Pancreas (tissue), 10 donors: ENCODE measurements around the gene BBOX1. TPM values are rescaled to one million over a fixed set of nuclear protein-coding genes. Genes with fewer than 3 reads are reported as not detected.

Experiments used
- ATAC-seq, 4 donors: fragments of 200-7000 bp; cut with Tn5 transposase; one replicate each; pipeline versions ENCODE4 v1.8.0 to v1.9.1; 2020; ENCODE audit warnings: mild to moderate bottlenecking in 4 of 4, moderate library complexity in 4 of 4
- DNase-seq, 6 donors: peaks; one replicate each; pipeline ENCODE4 v3.0.0-alpha.2; 2020
- FAIRE-seq: peaks from 2 replicates; lab custom pipeline; 2012; peaks lifted over from hg19 to GRCh38; lab: Jason Lieb, UNC
- H3K27ac ChIP-seq, 4 donors: fragments of 200-600 bp; sonication (generic); 1 replicate in 3 of 4; 2 replicates in 1 of 4; pipeline versions ENCODE4 v1.5.0 to v1.8.0; 2020
- H3K27me3 ChIP-seq, 4 donors: fragments of 200-600 bp; one replicate each; pipeline ENCODE4 v1.8.0; 2021
- H3K36me3 ChIP-seq, 3 donors: fragments of 200-600 bp; sonication (generic) in 1 of 3; one replicate each; pipeline versions ENCODE4 v1.5.0 to v1.8.0; 2020 to 2021
- H3K4me1 ChIP-seq, 3 donors: fragments of 200-600 bp; one replicate each; pipeline ENCODE4 v1.8.0; 2021
- H3K4me3 ChIP-seq, 4 donors: fragments of 200-600 bp; sonication (generic) in 2 of 4; one replicate each; pipeline versions ENCODE4 v1.5.0 to v1.8.0; 2020 to 2021
- H3K9me3 ChIP-seq, 4 donors: fragments of 200-600 bp; one replicate each; pipeline ENCODE4 v1.8.0; 2021
- WGBS, 2 donors: extraction: QIAGEN DNeasy Blood & Tissue Kit; methylation state at CpG; one replicate each; pipeline ENCODE4 v1.1.7; 2013; 5-methylcytosine and 5-hydroxymethylcytosine counted together
- intact Hi-C, 3 donors: fragments of 100-400 bp; cut with DNase I; formaldehyde crosslinking; loops; one replicate each; pipeline versions ENCODE4 v1.11.1 to v1.14.2; 2022
- polyA plus RNA-seq, 2 donors: library from polyadenylated mRNA; stranded (reverse); fragments of 200-250 nt; gene quantifications; one replicate each; pipeline ENCODE4 v1.2.3, GENCODE V29; 2013
- total RNA-seq, 6 donors: library from RNA; stranded (reverse); fragmentation: NEBNext Ultra II Directional in 4 of 6; extraction: Animal tissue kit (Norgen Biotek cat#: 25700) in 4 of 6; gene quantifications; one replicate each; pipeline versions ENCODE4 v1.2.1 to v1.2.4, GENCODE V29; 2021 to 2023
- TF ChIP-seq, protein P1 (sequence below), 4 donors: fragments of 200-600 bp; sonication (generic) in 3 of 4; IDR thresholded peaks; one replicate each; pipeline versions ENCODE4 v1.5.0 to v1.8.0; 2021; ENCODE audit warnings: antibody characterized with exemption in 4 of 4
- donor health status: healthy with polysubstance abuse.
- donor health status: DM: no; HTN: no; CAD: no; lungs with moderate emphysema.
- donor health status: DM: no; HTN: no; CAD: no.
- donor health status: control.
- donor health status: control.
- donor health status: Bipolar disorder and iron deficiency.
- donor health status: DM: yes; HTN: yes; CAD: no.
- donor health status: DM: no; HTN: no; CAD: no.
- donor health status: DM: no; HTN: no; CAD: no.
- donor health status: DM: yes; HTN: yes; CAD: no.

Gene BBOX1
- total and polyA plus RNA-seq, 8 donors: 0.14 to 2.2 (median 0.34) TPM

DNA sequence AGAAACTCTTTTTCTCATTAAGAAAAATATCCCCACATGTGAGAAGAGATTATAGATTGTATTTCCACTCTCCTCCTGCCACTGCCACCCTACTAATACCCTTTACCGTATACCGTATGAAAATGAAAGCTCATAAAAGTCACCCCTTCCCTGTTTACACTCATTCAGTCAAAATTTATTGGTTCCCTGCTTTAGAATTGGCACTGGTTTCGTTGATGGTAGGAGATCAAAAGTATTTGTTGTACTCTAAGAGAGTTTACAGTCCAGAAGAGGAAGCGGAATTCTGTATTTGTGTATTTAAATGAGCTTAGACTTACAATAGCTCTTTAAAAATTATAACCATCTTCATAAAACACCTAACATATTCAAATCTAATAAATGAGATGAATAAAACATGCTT is 68.2 kb downstream of the BBOX1 start:
- no peak for ATAC-seq
- no peak for DNase-seq
- TF ChIP-seq, protein P1, sequence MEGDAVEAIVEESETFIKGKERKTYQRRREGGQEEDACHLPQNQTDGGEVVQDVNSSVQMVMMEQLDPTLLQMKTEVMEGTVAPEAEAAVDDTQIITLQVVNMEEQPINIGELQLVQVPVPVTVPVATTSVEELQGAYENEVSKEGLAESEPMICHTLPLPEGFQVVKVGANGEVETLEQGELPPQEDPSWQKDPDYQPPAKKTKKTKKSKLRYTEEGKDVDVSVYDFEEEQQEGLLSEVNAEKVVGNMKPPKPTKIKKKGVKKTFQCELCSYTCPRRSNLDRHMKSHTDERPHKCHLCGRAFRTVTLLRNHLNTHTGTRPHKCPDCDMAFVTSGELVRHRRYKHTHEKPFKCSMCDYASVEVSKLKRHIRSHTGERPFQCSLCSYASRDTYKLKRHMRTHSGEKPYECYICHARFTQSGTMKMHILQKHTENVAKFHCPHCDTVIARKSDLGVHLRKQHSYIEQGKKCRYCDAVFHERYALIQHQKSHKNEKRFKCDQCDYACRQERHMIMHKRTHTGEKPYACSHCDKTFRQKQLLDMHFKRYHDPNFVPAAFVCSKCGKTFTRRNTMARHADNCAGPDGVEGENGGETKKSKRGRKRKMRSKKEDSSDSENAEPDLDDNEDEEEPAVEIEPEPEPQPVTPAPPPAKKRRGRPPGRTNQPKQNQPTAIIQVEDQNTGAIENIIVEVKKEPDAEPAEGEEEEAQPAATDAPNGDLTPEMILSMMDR (IDR thresholded peaks at IDR 0.05): no peak
- 76% methylated on average over 4 of the region's 4 CpGs for WGBS, 2 donors
- intact Hi-C loops: no loop called here
- H3K4me3 ChIP-seq: no peak overlapping the region
- no peaks in the 10 kb centered on the region for H3K9me3 ChIP-seq
- no peak for FAIRE-seq
- no peaks in the 10 kb centered on the region for H3K36me3 ChIP-seq
- no peaks in the 10 kb centered on the region for H3K4me1 ChIP-seq
- H3K27me3 ChIP-seq: no peaks in the 10 kb centered on the region
- no peak overlapping the region for H3K27ac ChIP-seq

DNA sequence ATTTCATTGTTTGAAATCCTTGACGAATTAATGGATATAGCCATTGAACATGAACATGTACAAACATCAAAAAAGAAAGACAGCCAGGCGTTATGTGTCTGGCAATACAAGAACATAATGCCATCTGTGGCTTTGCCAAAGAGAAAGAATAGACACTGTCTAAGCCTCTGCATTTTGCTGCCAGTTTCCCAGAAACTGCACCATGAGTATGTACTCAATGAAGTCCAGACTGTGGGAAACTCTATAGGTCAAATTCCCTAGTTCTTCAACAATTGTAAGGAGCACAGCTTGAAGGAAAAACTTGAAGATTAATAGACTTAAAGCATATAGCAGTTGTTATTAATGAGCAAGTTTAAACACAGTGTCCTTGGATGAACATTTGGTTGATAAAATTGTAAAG is 71.3 kb downstream of the BBOX1 start:
- Histone ChIP-seq H3K4me1 (no peaks in the 10 kb centered on the region), H3K9me3 (no peaks in the 10 kb centered on the region), H3K36me3 (no peaks in the 10 kb centered on the region), H3K27ac (no peak overlapping the region), H3K27me3 (no peaks in the 10 kb centered on the region), H3K4me3 (no peak overlapping the region)
- WGBS, 2 donors: 51 to 63% methylated on average over 2 of the region's 2 CpGs
- TF ChIP-seq, protein P1 (IDR thresholded peaks at IDR 0.05): no peak
- intact Hi-C loops: no loop called here
- ATAC-seq (no peak), FAIRE-seq (no peak), DNase-seq (no peak)

- FAIRE-seq (no peak), DNase-seq (no peak), ATAC-seq (no peak)
- Histone ChIP-seq H3K36me3 (no peaks in the 10 kb centered on the region), H3K4me1 (no peaks in the 10 kb centered on the region), H3K9me3 (no peaks in the 10 kb centered on the region), H3K4me3 (no peak overlapping the region), H3K27ac (no peak overlapping the region), H3K27me3 (no peaks in the 10 kb centered on the region)
- intact Hi-C loops: no loop called here
- 57 to 71% methylated on average over 1 of the region's 1 CpG for WGBS, 2 donors
- TF ChIP-seq, protein P1 (IDR thresholded peaks at IDR 0.05): no peak
Measured at GRCh38 chr11:27112946-27113345, 72.3 kb downstream of the BBOX1 start.

- 64 to 69% methylated on average over 3 of the region's 3 CpGs for WGBS, 2 donors
- no peak for FAIRE-seq
- TF ChIP-seq, protein P1 (IDR thresholded peaks at IDR 0.05): no peak
Measured at GRCh38 chr11:27115051-27115650, 74.5 kb downstream of the BBOX1 start.

DNA sequence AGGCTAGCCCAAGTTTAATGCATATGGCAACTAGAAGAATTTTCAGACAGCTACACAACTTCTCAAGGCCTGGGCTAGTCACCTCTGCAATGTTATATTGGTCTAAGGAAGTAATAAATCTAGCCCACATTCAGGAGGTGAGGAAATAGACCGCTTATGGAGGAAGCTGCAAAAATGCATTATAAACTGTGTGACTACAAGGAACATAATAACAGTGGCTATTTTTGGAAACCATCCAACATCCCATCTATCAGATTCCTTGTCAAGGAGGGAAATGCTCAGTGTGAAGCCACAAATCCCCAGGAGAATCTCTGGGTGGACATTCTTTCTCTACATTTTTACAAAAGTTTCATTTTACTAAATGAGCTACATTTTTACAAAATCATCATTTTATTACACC is 76.1 kb downstream of the BBOX1 start:
- FAIRE-seq (no peak), DNase-seq (no peak), ATAC-seq (no peak)
- Histone ChIP-seq H3K27ac (no peak overlapping the region), H3K4me3 (no peak overlapping the region), H3K27me3 (no peaks in the 10 kb centered on the region), H3K4me1 (no peaks in the 10 kb centered on the region), H3K36me3 (no peaks in the 10 kb centered on the region), H3K9me3 (no peaks in the 10 kb centered on the region)
- intact Hi-C loops: no loop called here
- TF ChIP-seq, protein P1 (IDR thresholded peaks at IDR 0.05): no peak
- WGBS, 2 donors: 48 to 52% methylated on average over 1 of the region's 1 CpG

More at GRCh38 chr11:27115051-27115650, 74.5 kb downstream of the BBOX1 start:
- Histone ChIP-seq H3K4me3 (no peak overlapping the region), H3K9me3 (no peaks in the 10 kb centered on the region), H3K27ac (no peak overlapping the region), H3K36me3 (no peaks in the 10 kb centered on the region), H3K27me3 (no peaks in the 10 kb centered on the region), H3K4me1 (no peaks in the 10 kb centered on the region)
- intact Hi-C loops: no loop called here
- no peak for DNase-seq
- ATAC-seq: no peak
